ENCODE measurements around the gene PIGZ.

Gene PIGZ

DNA sequence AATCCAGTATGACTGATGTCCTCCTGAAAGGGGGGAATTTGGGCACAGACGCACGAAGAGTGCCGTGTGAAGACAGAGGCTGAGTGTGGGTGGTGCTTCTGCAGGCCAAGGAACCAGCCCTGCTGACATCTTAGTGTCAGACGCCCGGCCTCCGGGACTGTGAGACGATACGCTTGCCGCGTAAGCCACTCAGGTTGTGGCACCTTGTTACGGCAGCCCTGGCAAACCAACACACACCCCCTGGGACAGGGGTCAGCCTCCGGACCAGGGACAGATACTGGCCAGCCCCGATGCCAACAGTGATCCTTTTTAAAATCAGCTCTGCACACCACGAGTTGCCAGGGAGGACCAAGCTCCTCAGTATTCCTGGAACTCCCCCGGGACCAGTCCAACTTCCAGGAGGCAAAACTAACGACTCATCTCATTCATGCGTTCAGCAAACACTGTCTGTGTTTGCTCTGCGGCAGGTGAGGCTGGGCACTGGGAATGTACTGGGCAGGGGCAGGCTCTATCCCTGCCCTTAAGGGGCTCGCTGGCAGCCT is 21.2 kb upstream of the PIGZ start:
- no peak overlapping the region for H3K4me3 ChIP-seq (ENCODE audit: low read depth, low read length)
- DNase-seq (ENCODE audit: low read depth, low spot score) = no peak
- in situ Hi-C loops (cut with HindIII; ENCODE audit: low sequenced_read_pairs) = no loop called here
- TF ChIP-seq, protein P1, sequence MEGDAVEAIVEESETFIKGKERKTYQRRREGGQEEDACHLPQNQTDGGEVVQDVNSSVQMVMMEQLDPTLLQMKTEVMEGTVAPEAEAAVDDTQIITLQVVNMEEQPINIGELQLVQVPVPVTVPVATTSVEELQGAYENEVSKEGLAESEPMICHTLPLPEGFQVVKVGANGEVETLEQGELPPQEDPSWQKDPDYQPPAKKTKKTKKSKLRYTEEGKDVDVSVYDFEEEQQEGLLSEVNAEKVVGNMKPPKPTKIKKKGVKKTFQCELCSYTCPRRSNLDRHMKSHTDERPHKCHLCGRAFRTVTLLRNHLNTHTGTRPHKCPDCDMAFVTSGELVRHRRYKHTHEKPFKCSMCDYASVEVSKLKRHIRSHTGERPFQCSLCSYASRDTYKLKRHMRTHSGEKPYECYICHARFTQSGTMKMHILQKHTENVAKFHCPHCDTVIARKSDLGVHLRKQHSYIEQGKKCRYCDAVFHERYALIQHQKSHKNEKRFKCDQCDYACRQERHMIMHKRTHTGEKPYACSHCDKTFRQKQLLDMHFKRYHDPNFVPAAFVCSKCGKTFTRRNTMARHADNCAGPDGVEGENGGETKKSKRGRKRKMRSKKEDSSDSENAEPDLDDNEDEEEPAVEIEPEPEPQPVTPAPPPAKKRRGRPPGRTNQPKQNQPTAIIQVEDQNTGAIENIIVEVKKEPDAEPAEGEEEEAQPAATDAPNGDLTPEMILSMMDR (IDR thresholded peaks at IDR 0.05; ENCODE audit: low read depth, low read length) = no peak

DNA sequence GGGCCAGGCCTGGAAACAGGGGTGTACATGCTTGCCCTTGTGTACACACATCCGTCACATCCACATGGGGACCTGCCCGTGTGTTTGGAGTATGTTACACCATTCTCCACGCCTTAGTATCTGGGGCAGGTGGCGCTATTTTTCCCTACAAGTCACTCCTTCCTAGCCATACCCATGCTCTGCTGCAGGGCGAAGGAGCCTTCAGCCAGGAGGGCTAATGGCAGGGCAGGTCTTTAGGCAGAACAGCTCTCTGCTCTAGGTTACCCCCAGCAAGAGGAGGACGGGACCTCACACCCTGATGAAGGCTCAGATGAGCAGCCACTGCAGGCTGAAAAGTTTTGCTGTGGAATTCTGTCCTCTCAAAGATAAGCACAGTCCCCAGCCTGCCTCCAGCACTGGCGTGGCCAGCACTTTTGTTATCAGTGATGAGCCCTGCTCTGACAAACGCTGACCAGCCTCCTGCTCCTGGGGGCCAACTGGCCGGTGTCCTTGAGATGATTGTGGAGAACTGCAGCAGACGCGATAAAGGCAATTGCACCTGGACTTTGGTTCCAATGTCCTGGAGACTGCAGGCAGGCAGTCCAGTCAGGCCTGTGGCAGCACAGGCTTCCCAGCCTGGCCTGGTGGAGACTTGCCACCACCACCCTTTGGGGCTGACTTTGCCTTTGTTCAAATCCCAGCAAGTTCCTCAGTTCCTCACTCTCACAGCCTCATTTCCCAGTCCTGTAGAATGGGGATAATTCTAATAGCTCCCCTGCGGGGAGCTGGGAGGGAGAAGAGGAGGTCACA is 19.8 kb upstream of the PIGZ start:
- DNase-seq (ENCODE audit: low read depth, low spot score) = no peak
- TF ChIP-seq, protein P1 (IDR thresholded peaks at IDR 0.05; ENCODE audit: low read depth, low read length) = no peak
- no peak overlapping the region for H3K4me3 ChIP-seq (ENCODE audit: low read depth, low read length)
- in situ Hi-C loops (cut with HindIII; ENCODE audit: low sequenced_read_pairs) = no loop called here

DNA sequence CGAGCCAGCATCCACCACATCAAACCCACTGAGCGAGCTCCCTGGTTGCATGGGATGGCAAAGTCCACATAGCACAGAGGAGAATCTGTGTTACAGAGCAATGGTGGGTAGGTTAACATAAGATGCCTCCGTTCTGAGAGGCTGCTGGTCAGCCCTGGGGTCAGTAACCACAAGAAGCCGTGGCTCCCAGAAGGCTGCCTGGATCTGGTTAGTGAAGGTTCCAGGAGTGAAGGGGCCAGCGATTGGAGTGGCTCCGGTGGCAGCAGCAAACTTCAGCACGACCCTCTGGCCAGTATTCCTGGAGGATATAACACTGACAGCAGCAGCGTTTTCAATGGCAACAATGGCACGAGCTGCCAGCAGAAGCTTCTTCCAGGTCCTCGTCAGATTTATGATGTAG is 18.4 kb upstream of the PIGZ start:
- in situ Hi-C loops (cut with HindIII; ENCODE audit: low sequenced_read_pairs) = no loop called here
- DNase-seq (ENCODE audit: low read depth, low spot score) = no peak
- TF ChIP-seq, protein P1 (IDR thresholded peaks at IDR 0.05; ENCODE audit: low read depth, low read length) = no peak
- H3K4me3 ChIP-seq (ENCODE audit: low read depth, low read length) = no peak overlapping the region

DNA sequence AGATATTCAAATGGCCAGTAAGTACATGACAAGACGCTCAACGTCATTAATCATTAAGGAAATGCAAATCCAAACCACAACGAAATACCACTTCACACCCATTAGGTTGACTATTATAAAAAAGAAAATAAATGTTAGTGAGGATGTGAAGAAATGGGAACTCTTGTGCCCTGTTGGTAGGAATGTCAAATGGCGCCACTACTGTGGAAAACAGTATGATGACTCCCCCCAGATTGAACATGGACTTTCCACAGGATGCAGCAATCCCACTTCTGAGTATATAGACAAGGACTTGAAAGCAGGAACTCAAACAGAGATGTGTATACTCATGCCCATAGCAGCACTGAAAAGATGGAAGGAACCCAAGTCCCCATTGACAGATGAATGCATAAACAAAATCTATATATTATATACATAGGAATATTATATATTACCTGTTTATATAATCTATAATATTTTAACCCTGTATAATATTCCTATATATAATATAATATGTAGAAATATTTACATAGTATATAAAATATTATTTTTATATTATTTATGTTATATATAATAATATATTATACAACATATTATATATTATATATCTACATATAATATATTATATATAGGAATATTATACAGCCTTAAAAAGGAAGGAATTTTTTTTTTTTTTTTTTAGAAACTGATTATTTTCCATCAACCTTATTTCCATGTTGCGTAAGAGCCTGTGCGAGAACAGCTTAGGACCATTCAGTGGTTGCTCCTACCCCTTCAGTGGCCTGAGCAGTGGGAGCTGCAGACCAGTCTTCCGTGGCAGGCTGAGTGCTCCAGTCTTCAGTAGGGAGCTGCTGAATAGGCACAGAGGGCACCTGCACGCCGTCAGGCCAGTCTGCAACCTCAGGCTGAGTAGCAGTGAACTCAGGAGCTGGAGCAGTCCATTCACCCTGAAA is 17.6 kb upstream of the PIGZ start:
- in situ Hi-C loops (cut with HindIII; ENCODE audit: low sequenced_read_pairs) = no loop called here
- H3K4me3 ChIP-seq (ENCODE audit: low read depth, low read length) = no peak overlapping the region
- no peak for DNase-seq (ENCODE audit: low read depth, low spot score)
- TF ChIP-seq, protein P1 (IDR thresholded peaks at IDR 0.05; ENCODE audit: low read depth, low read length) = no peak

DNA sequence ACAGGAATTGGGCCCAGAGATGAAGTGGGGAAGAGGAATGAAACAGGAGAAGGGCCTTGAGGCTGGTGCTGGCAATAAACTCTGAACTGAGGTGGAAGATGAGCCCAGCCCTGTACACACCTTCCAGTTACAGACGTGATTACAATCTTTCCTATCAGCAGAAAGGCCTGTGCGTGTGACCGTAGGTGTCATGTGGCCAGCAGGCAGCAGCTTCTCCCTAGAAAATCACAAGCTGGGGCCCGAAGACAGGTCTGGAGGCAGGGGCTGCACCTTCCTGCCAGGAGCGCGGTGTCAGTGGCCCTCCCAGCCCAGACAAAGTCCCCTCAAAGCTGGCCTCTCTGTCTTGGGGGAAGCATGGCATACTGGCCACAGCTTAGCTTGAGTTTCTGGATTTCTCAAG is 16.7 kb upstream of the PIGZ start:
- no peak for DNase-seq (ENCODE audit: low read depth, low spot score)
- in situ Hi-C loops (cut with HindIII; ENCODE audit: low sequenced_read_pairs) = no loop called here
- no peak overlapping the region for H3K4me3 ChIP-seq (ENCODE audit: low read depth, low read length)

DNA sequence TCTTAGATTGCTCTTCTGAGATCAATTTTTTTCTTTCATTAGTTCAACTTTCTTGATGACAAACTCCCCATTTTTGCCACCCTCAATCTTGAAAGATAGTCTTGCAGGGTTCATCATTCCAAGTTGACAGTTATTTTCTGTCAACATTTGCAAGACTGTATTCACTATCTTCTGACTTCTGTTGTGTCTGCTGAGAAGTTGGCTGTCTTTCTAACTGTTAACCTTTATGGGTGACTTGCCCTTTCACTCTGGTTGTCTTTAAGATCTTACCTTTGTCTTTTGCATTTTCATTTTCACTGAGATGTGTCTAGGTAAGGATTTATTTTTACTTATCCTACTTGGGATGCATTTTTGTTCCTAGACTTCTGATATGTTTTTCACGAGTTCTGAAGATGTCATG is 14.6 kb upstream of the PIGZ start:
- DNase-seq (ENCODE audit: low read depth, low spot score) = no peak
- TF ChIP-seq, protein P1 (IDR thresholded peaks at IDR 0.05; ENCODE audit: low read depth, low read length) = no peak
- in situ Hi-C loops (cut with HindIII; ENCODE audit: low sequenced_read_pairs) = no loop called here
- H3K4me3 ChIP-seq (ENCODE audit: low read depth, low read length) = no peak overlapping the region

More for the DNA sequence above, 16.7 kb upstream of the PIGZ start:
- TF ChIP-seq, protein P1 (IDR thresholded peaks at IDR 0.05; ENCODE audit: low read depth, low read length) = no peak
